ENCODE data around the gene POLD2.

GRCh38 chr7:44145479-44145968 lies 22.2 kb upstream of the POLD2 start:
- no peak for TF ChIP-seq CTCF (IDR thresholded peaks at IDR 0.05)
- peak; percentile 70 for TF ChIP-seq EZH2phosphoT487 (IDR thresholded peaks at IDR 0.05)

All from neural progenitor cell (in vitro differentiated cells).